ENCODE data around the gene FGF14.

FGF14 gene

DNA sequence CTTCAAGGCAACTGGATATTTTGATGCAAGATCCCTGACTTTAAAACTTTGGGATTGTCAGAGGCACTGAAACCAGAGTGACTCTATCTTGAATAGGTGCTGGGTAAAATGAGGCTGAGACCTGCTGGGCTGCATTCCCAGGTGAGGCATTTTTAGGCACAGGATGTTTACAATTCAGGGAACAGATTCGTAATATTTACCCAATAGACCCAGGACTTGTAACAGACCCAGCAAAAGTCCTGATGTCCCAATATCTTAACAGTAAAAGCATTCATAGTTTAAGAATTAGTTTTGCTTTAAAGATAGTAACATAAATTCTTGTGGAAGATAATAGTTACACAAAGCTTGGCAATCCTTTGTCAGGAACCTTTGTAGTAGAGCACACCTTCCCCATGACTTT, 166.2 kb downstream of the FGF14 start:
- Histone ChIP-seq H3K27me3 (replicated peaks) (no peaks in the 10 kb centered on the region), H3K27ac (no peak overlapping the region), H3K4me3 (ENCODE audit: low read depth, low read length) (no peak overlapping the region), H3K36me3 (replicated peaks) (no peaks in the 10 kb centered on the region)
- DNase-seq, result no peak
- in situ Hi-C loops (cut with HindIII; ENCODE audit: low pct_ligation_motif_present, low sequenced_read_pairs), result no loop called here
- TF ChIP-seq CTCF (IDR thresholded peaks at IDR 0.05; ENCODE audit: low read depth, low read length, missing control alignments), result no peak

DNA sequence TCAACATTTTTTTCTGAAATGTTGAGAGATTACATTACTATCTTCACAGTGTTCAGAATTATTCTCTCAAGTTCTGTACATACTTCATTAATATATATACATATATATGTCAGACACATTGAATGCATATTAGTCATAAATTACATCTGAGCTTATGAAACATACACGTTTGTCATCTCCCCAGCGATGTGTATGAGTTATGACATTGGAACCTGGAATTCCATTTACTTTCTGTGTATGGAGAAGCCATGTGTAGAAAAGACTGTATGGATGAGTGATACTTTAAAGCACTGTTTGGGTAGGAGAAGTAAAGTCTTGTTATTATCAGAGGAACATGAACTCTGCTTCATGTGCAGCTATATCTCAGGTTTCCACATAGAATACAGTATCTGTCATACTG, 167.2 kb downstream of the FGF14 start:
- H3K4me3 ChIP-seq (ENCODE audit: low read depth, low read length), result no peak overlapping the region
- no peak for TF ChIP-seq CTCF (IDR thresholded peaks at IDR 0.05; ENCODE audit: low read depth, low read length, missing control alignments)
- H3K36me3 ChIP-seq (replicated peaks), result no peaks in the 10 kb centered on the region
- DNase-seq, result no peak
- in situ Hi-C loops (cut with HindIII; ENCODE audit: low pct_ligation_motif_present, low sequenced_read_pairs), result no loop called here
- no peak overlapping the region for H3K27ac ChIP-seq
- no peaks in the 10 kb centered on the region for H3K27me3 ChIP-seq (replicated peaks)

DNA sequence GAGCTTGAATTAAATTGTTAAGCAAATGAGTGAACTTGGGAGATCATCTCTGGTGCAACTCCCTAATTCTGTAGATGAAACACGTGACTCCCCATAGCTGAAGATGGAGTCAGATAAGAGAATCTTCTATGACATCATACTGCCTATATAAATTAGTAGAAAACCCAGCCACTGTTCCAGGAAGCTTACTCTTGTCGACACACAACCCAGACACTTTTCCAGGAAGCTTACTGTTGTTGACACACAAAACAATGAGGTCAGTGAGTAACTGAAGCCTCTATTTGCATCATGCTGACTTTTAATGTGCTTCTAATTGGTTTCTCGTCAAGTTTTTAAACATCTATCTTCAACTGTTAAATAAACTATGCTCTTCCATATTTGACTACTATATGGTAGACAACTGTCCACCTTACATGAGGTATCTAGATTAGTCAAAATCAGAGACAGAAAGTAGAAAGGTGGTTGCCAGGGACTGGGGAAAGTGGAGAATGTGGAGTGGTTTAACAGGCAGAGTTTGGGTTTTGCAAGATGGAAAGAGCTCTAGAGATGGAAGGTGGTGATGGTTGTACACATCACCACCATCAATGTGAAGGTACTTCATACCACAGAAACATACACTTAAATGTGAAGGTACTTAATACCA, 168.2 kb downstream of the FGF14 start:
- TF ChIP-seq CTCF (IDR thresholded peaks at IDR 0.05; ENCODE audit: low read depth, low read length, missing control alignments), result no peak
- no peaks in the 10 kb centered on the region for H3K27me3 ChIP-seq (replicated peaks)
- in situ Hi-C loops (cut with HindIII; ENCODE audit: low pct_ligation_motif_present, low sequenced_read_pairs), result no loop called here
- no peaks in the 10 kb centered on the region for H3K36me3 ChIP-seq (replicated peaks)
- no peak for DNase-seq
- H3K4me3 ChIP-seq (ENCODE audit: low read depth, low read length), result no peak overlapping the region
- H3K27ac ChIP-seq, result no peak overlapping the region

DNA sequence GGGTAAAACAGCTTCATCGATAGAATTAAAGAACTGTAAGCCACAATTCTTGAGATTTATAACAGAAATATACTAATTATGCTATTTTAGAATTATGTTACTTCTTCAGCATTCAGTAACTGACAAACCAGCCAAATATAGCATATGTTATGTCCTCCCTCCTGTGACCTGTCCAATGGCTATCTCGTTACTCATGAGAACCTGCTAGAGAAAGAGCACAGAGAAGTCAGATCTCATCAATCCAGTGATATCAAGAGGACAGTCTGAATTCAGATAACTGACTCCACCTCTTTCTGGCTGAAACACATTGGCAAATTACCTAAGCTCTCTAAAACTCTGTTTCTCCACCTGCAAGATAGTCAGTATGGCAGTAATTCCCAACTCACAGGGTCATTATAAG, 170.4 kb downstream of the FGF14 start:
- Histone ChIP-seq H3K36me3 (replicated peaks) (no peaks in the 10 kb centered on the region), H3K27me3 (replicated peaks) (no peaks in the 10 kb centered on the region), H3K4me3 (ENCODE audit: low read depth, low read length) (no peak overlapping the region), H3K27ac (no peak overlapping the region)
- no peak for TF ChIP-seq CTCF (IDR thresholded peaks at IDR 0.05; ENCODE audit: low read depth, low read length, missing control alignments)
- no peak for DNase-seq
- in situ Hi-C loops (cut with HindIII; ENCODE audit: low pct_ligation_motif_present, low sequenced_read_pairs), result no loop called here

DNA sequence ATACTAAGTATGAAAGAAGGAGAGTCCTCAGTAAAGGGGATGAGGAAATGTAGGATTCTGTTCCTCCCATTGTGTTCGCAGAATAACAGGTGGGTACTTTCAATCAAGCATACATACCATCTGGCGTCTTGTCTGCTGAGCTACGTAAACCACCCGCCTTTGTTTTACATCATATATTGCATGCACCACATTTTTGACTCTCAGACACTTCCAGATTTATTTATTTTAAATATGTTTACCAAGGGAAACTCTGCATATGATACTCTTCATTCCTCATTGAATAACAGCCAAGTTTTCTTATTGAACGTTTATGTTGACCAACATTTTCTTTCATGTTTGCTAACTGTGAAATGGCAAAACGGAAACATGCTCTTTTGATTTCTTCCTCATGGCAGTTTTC, 174.1 kb downstream of the FGF14 start:
- Histone ChIP-seq H3K4me3 (ENCODE audit: low read depth, low read length) (no peak overlapping the region), H3K27ac (no peak overlapping the region), H3K27me3 (replicated peaks) (no peaks in the 10 kb centered on the region), H3K36me3 (replicated peaks) (no peaks in the 10 kb centered on the region)
- TF ChIP-seq CTCF (IDR thresholded peaks at IDR 0.05; ENCODE audit: low read depth, low read length, missing control alignments), result no peak
- no peak for DNase-seq
- in situ Hi-C loops (cut with HindIII; ENCODE audit: low pct_ligation_motif_present, low sequenced_read_pairs), result no loop called here

- H3K4me3 ChIP-seq (ENCODE audit: low read depth, low read length), result no peak overlapping the region
- H3K27ac ChIP-seq, result no peak overlapping the region
- in situ Hi-C loops (cut with HindIII; ENCODE audit: low pct_ligation_motif_present, low sequenced_read_pairs), result no loop called here
- H3K27me3 ChIP-seq (replicated peaks), result no peaks in the 10 kb centered on the region
- no peaks in the 10 kb centered on the region for H3K36me3 ChIP-seq (replicated peaks)
- no peak for DNase-seq
- TF ChIP-seq CTCF (IDR thresholded peaks at IDR 0.05; ENCODE audit: low read depth, low read length, missing control alignments), result no peak
Measured at GRCh38 chr13:102226591-102226990, 175.3 kb downstream of the FGF14 start.

All from brain microvascular endothelial cell (primary cell).